ENCODE measurements around the gene SLCO1C1. TPM values are rescaled to one million over a fixed set of nuclear protein-coding genes. Genes with fewer than 3 reads are reported as not detected.

SLCO1C1 gene
- not detected in 2 replicates for total RNA-seq

GRCh38 chr12:20695232-20695631 lies at the start of gene SLCO1C1:
SLCO1C1 (plus strand) TSS chr12:20695332; CDS start chr12:20699577, 4,245 bp downstream.

Other genes starting within 250 kb of the SLCO1C1 start
- gene SLCO1B3, start 115.4 kb downstream of the SLCO1C1 start, total RNA-seq = not detected in 2 replicates